ENCODE measurements around the gene KCNQ4. TPM values are rescaled to one million over a fixed set of nuclear protein-coding genes. Genes with fewer than 3 reads are reported as not detected.

The KCNQ4 gene
- total RNA-seq, 1 donor from 2014 or later = not detected

GRCh38 chr1:40868051-40868723 is 84.6 kb downstream of the KCNQ4 start:
- Histone ChIP-seq H4K20me1 (ENCODE audit: low read depth) (no peaks in the 10 kb centered on the region), H2AFZ (replicated peaks) (no peak overlapping the region), H3F3A (ENCODE audit: low read depth) (peaks cover 4% of the 10 kb centered on the region), H3K27ac (no peak overlapping the region), H3K4me2 (no peak overlapping the region), H3K36me3 (no peaks in the 10 kb centered on the region), H3K4me1 (peaks cover 11% of the 10 kb centered on the region), H3K79me2 (ENCODE audit: low read depth) (no peaks in the 10 kb centered on the region), H3K9ac (no peak overlapping the region), H3K27me3 (no peaks in the 10 kb centered on the region), H3K4me3 (no peak overlapping the region), H3K9me3 (ENCODE audit: low read depth) (no peaks in the 10 kb centered on the region)
- DNase-seq (ENCODE audit: low spot score) = no peak
- TF ChIP-seq CTCF (IDR thresholded peaks at IDR 0.05) = no peak
- TF ChIP-seq EZH2phosphoT487 (IDR thresholded peaks at IDR 0.05) = no peak
- no peak for TF ChIP-seq EZH2 (IDR thresholded peaks at IDR 0.05)
- H3K27ac Mint-ChIP-seq = no peak overlapping the region
- H3K27me3 Mint-ChIP-seq (ENCODE audit: insufficient read depth, low read depth) = peaks cover 2% of the 10 kb centered on the region
- peaks cover 3% of the 10 kb centered on the region for H3K4me1 Mint-ChIP-seq
- H3K9me3 Mint-ChIP-seq = no peaks in the 10 kb centered on the region
- H3K4me3 Mint-ChIP-seq = no peak overlapping the region
- no peaks in the 10 kb centered on the region for H3K36me3 Mint-ChIP-seq

GRCh38 chr1:40870135-40870728 is 86.6 kb downstream of the KCNQ4 start:
- Histone ChIP-seq H3F3A (ENCODE audit: low read depth) (no peaks in the 10 kb centered on the region), H3K36me3 (no peaks in the 10 kb centered on the region), H3K27me3 (no peaks in the 10 kb centered on the region), H3K9ac (no peak overlapping the region), H3K4me2 (no peak overlapping the region), H3K4me1 (peaks cover 6% of the 10 kb centered on the region), H3K27ac (no peak overlapping the region), H3K4me3 (no peak overlapping the region), H3K79me2 (ENCODE audit: low read depth) (no peaks in the 10 kb centered on the region), H4K20me1 (ENCODE audit: low read depth) (no peaks in the 10 kb centered on the region), H2AFZ (replicated peaks) (no peak overlapping the region), H3K9me3 (ENCODE audit: low read depth) (no peaks in the 10 kb centered on the region)
- Mint-ChIP-seq H3K9me3 (no peaks in the 10 kb centered on the region), H3K27ac (no peak overlapping the region), H3K27me3 (ENCODE audit: insufficient read depth, low read depth) (peaks cover 5% of the 10 kb centered on the region), H3K36me3 (no peaks in the 10 kb centered on the region), H3K4me1 (peaks cover 3% of the 10 kb centered on the region), H3K4me3 (no peak overlapping the region)
- DNase-seq (ENCODE audit: low spot score) = no peak
- no peak for TF ChIP-seq EZH2phosphoT487 (IDR thresholded peaks at IDR 0.05)
- TF ChIP-seq CTCF (IDR thresholded peaks at IDR 0.05) = no peak
- TF ChIP-seq EZH2 (IDR thresholded peaks at IDR 0.05) = no peak

GRCh38 chr1:40872276-40872675 is 88.7 kb downstream of the KCNQ4 start:
- no peak overlapping the region for H3K4me2 ChIP-seq
- H3K4me1 Mint-ChIP-seq = peaks cover 3% of the 10 kb centered on the region
- TF ChIP-seq EZH2phosphoT487 (IDR thresholded peaks at IDR 0.05) (no peak), EZH2 (IDR thresholded peaks at IDR 0.05) (no peak), CTCF (IDR thresholded peaks at IDR 0.05) (no peak)
- no peak overlapping the region for H3K4me3 Mint-ChIP-seq
- H3K36me3 ChIP-seq = no peaks in the 10 kb centered on the region
- no peaks in the 10 kb centered on the region for H3K36me3 Mint-ChIP-seq
- no peak for DNase-seq (ENCODE audit: low spot score)
- peaks cover 6% of the 10 kb centered on the region for H3K4me1 ChIP-seq
- H2AFZ ChIP-seq (replicated peaks) = no peak overlapping the region
- peaks cover 3% of the 10 kb centered on the region for H3K27me3 Mint-ChIP-seq (ENCODE audit: insufficient read depth, low read depth)
- H3K27me3 ChIP-seq = no peaks in the 10 kb centered on the region
- H3K27ac ChIP-seq = no peak overlapping the region
- no peak overlapping the region for H3K4me3 ChIP-seq
- H3K9me3 ChIP-seq (ENCODE audit: low read depth) = no peaks in the 10 kb centered on the region
- H3K79me2 ChIP-seq (ENCODE audit: low read depth) = no peaks in the 10 kb centered on the region
- H4K20me1 ChIP-seq (ENCODE audit: low read depth) = no peaks in the 10 kb centered on the region
- H3K27ac Mint-ChIP-seq = no peak overlapping the region
- no peaks in the 10 kb centered on the region for H3F3A ChIP-seq (ENCODE audit: low read depth)
- no peak overlapping the region for H3K9ac ChIP-seq
- H3K9me3 Mint-ChIP-seq = no peaks in the 10 kb centered on the region

Measured in neural progenitor cell (in vitro differentiated cells).